IMR-90 (cell line): ENCODE data around the gene DSC3. TPM values are rescaled to one million over a fixed set of nuclear protein-coding genes. Genes with fewer than 3 reads are reported as not detected.

Experiments
- ATAC-seq: fragments of 200-7000 bp; cut with Tn5 transposase; 2 replicates; pipeline ENCODE4 v1.9.1; 2020; ENCODE audit warnings: low read depth, mild to moderate bottlenecking, moderate library complexity
- BruUV-seq: library from RNA; stranded (reverse); fragments of 400-500 nt; replicated peaks from 2 replicates; lab custom pipeline; 2021; lab: Mats Ljungman, UMichigan
- CTCF ChIA-PET: fragments of 300-600 bp; formaldehyde crosslinking; extraction: SDS; loops from one replicate; lab custom pipeline; 2021; ENCODE audit warnings: antibody characterized with exemption; lab: Yijun Ruan, JAX
- POLR2A ChIA-PET: fragments of 300-600 bp; sonication (Branson Sonifier 250); formaldehyde crosslinking; loops from one replicate; lab custom pipeline; 2022; ENCODE audit warnings: antibody characterized with exemption; ENCODE audit not compliant: unreplicated experiment; lab: Charles Lee
- DNase-seq: peaks from one replicate; pipeline ENCODE4 v3.0.0; 2013
- H2AFZ ChIP-seq: replicated peaks from 2 replicates; pipeline ENCODE3; 2013; ENCODE audit warnings: low read length, mild to moderate bottlenecking; ENCODE audit not compliant: poor library complexity
- H2AK5ac ChIP-seq: 2 replicates; pipeline ENCODE4 v1.6.1; 2013; ENCODE audit warnings: low read depth, low read length, inconsistent platforms
- H2AK9ac ChIP-seq: replicated peaks from 2 replicates; pipeline ENCODE3; 2013; ENCODE audit warnings: mild to moderate bottlenecking, low read depth, low read length, moderate library complexity; ENCODE audit not compliant: poor library complexity
- H2BK120ac ChIP-seq: 2 replicates; pipeline ENCODE4 v1.6.1; 2013; ENCODE audit warnings: low read depth, low read length, inconsistent platforms
- H2BK15ac ChIP-seq: 3 replicates; pipeline ENCODE4 v1.6.1; 2013; ENCODE audit warnings: low read depth, low read length, inconsistent platforms
- H2BK20ac ChIP-seq: 2 replicates; pipeline ENCODE4 v1.6.1; 2013; ENCODE audit warnings: low read depth, mild to moderate bottlenecking, inconsistent platforms, low read length, moderate library complexity
- H2BK5ac ChIP-seq: 2 replicates; pipeline ENCODE4 v1.6.1; 2013; ENCODE audit warnings: mild to moderate bottlenecking, low read depth, low read length, inconsistent platforms; ENCODE audit not compliant: poor library complexity, severe bottlenecking
- H3K14ac ChIP-seq: replicated peaks from 2 replicates; pipeline ENCODE4 v1.6.1; 2013; ENCODE audit warnings: low read depth, low read length, inconsistent platforms
- H3K18ac ChIP-seq: 2 replicates; pipeline ENCODE4 v1.6.1; 2013; ENCODE audit warnings: low read depth, low read length, control low read depth
- H3K23ac ChIP-seq: 2 replicates; pipeline ENCODE4 v1.6.1; 2013; ENCODE audit warnings: low read depth, low read length, inconsistent platforms
- H3K27ac ChIP-seq: 2 replicates; pipeline ENCODE4 v1.5.1; 2013; ENCODE audit warnings: mild to moderate bottlenecking, control low read depth, low read length; ENCODE audit not compliant: insufficient read depth
- H3K27me3 ChIP-seq: 2 replicates; pipeline ENCODE4 v1.6.1; 2013; ENCODE audit warnings: low read length; ENCODE audit not compliant: control insufficient read depth, insufficient read depth
- H3K36me3 ChIP-seq: 2 replicates; pipeline ENCODE4 v1.6.1; 2013; ENCODE audit warnings: low read length, mixed read lengths; ENCODE audit not compliant: control insufficient read depth, insufficient read depth
- H3K4ac ChIP-seq: 2 replicates; pipeline ENCODE4 v1.6.1; 2013; ENCODE audit warnings: low read depth, low read length, inconsistent platforms
- H3K4me1 ChIP-seq: 2 replicates; pipeline ENCODE4 v1.6.1; 2013; ENCODE audit warnings: low read length, mixed read lengths; ENCODE audit not compliant: control insufficient read depth, insufficient read depth
- H3K4me2 ChIP-seq: 2 replicates; pipeline ENCODE4 v1.6.1; 2013; ENCODE audit warnings: low read depth, mild to moderate bottlenecking, control low read depth, low read length, moderate library complexity
- H3K4me3 ChIP-seq: 2 replicates; pipeline ENCODE4 v1.5.1; 2013; ENCODE audit warnings: low read depth, mild to moderate bottlenecking, control low read depth, low read length, moderate library complexity; ENCODE audit not compliant: insufficient read depth
- H3K56ac ChIP-seq: 2 replicates; pipeline ENCODE4 v1.6.1; 2013; ENCODE audit warnings: low read length, inconsistent platforms; ENCODE audit not compliant: insufficient read depth; ENCODE audit errors: extremely low read depth
- H3K79me1 ChIP-seq, 2 experiments: 2 replicates each; pipeline ENCODE4 v1.6.1; 2013; ENCODE audit warnings: low read length in 2 of 2, inconsistent platforms in 1 of 2, low read depth in 1 of 2
- H3K9ac ChIP-seq: 2 replicates; pipeline ENCODE4 v1.6.1; 2013; ENCODE audit warnings: low read depth, low read length, control low read depth
- H3K9me1 ChIP-seq: 2 replicates; pipeline ENCODE4 v1.6.1; 2013; ENCODE audit warnings: low read length, inconsistent platforms; ENCODE audit not compliant: insufficient read depth
- H3K9me3 ChIP-seq: 2 replicates; pipeline ENCODE4 v1.6.1; 2013; ENCODE audit warnings: low read length; ENCODE audit not compliant: control insufficient read depth, insufficient read depth
- H4K20me1 ChIP-seq: 2 replicates; pipeline ENCODE4 v1.6.1; 2013; ENCODE audit warnings: low read length, inconsistent platforms; ENCODE audit not compliant: insufficient read depth
- H4K5ac ChIP-seq: 2 replicates; pipeline ENCODE4 v1.6.1; 2013; ENCODE audit warnings: mild to moderate bottlenecking, low read depth, low read length, control low read depth
- H4K8ac ChIP-seq, 2 experiments: 2 replicates each; pipeline ENCODE4 v1.6.1; 2013; ENCODE audit warnings: low read depth in 2 of 2, low read length in 2 of 2, control low read depth in 1 of 2, inconsistent platforms in 1 of 2
- H4K91ac ChIP-seq: 2 replicates; pipeline ENCODE4 v1.6.1; 2013; ENCODE audit warnings: low read depth, low read length, inconsistent platforms; ENCODE audit not compliant: insufficient read depth
- BHLHE40 ChIP-seq: fragments of 150-350 bp; IDR thresholded peaks from 2 replicates; pipeline ENCODE4 v1.6.1; 2016; ENCODE audit warnings: mild to moderate bottlenecking, low read depth, low read length
- CEBPB ChIP-seq: IDR thresholded peaks from 2 replicates; pipeline ENCODE4 v1.6.1; 2012; ENCODE audit warnings: low read depth, low read length, improper control_type of control experiment
- CHD1 ChIP-seq: IDR thresholded peaks from 2 replicates; pipeline ENCODE4 v1.6.1; 2012; ENCODE audit warnings: low read depth, low read length, improper control_type of control experiment
- CTCF ChIP-seq: conservative IDR thresholded peaks from 2 replicates; pipeline ENCODE4 v1.5.1; 2012; ENCODE audit warnings: mild to moderate bottlenecking, low read depth, low read length, improper control_type of control experiment
- ELK1 ChIP-seq: fragments of 150-350 bp; IDR thresholded peaks from 2 replicates; pipeline ENCODE4 v1.6.1; 2016; ENCODE audit warnings: low read depth, mild to moderate bottlenecking, low read length, moderate library complexity, borderline replicate concordance
- FOS ChIP-seq: fragments of 150-350 bp; IDR thresholded peaks from 2 replicates; pipeline ENCODE4 v1.6.1; 2016; ENCODE audit warnings: low read depth, low read length
- MAFK ChIP-seq: IDR thresholded peaks from 2 replicates; pipeline ENCODE4 v1.6.1; 2012; ENCODE audit warnings: low read depth, low read length, improper control_type of control experiment
- MAZ ChIP-seq: IDR thresholded peaks from 2 replicates; pipeline ENCODE4 v1.6.1; 2012; ENCODE audit warnings: low read depth, mild to moderate bottlenecking, low read length, improper control_type of control experiment, moderate library complexity, borderline replicate concordance
- MXI1 ChIP-seq: IDR thresholded peaks from 2 replicates; pipeline ENCODE4 v1.6.1; 2012; ENCODE audit warnings: low read depth, mild to moderate bottlenecking, low read length, moderate library complexity, borderline replicate concordance
- NFE2L2 ChIP-seq: fragments of 150-350 bp; IDR thresholded peaks from 2 replicates; pipeline ENCODE4 v1.6.1; 2016; ENCODE audit warnings: low read depth, mild to moderate bottlenecking, low read length
- POLR2A ChIP-seq: IDR thresholded peaks from 2 replicates; pipeline ENCODE4 v1.6.1; 2012; ENCODE audit warnings: mild to moderate bottlenecking, low read depth, low read length
- RAD21 ChIP-seq: IDR thresholded peaks from 2 replicates; pipeline ENCODE4 v1.6.1; 2012; ENCODE audit warnings: low read length, improper control_type of control experiment
- RCOR1 ChIP-seq: IDR thresholded peaks from 2 replicates; pipeline ENCODE4 v1.6.1; 2012; ENCODE audit warnings: mild to moderate bottlenecking, low read length, improper control_type of control experiment; ENCODE audit not compliant: insufficient replicate concordance
- RFX5 ChIP-seq: IDR thresholded peaks from 2 replicates; pipeline ENCODE4 v1.8.0; 2012; ENCODE audit warnings: low read depth, mild to moderate bottlenecking, low read length, moderate library complexity
- SMC3 ChIP-seq: fragments of 150-350 bp; IDR thresholded peaks from 2 replicates; pipeline ENCODE4 v1.6.1; 2016; ENCODE audit warnings: low read depth, mild to moderate bottlenecking, antibody characterized with exemption, low read length, moderate library complexity
- USF2 ChIP-seq: fragments of 150-350 bp; IDR thresholded peaks from 2 replicates; pipeline ENCODE4 v1.6.1; 2017; ENCODE audit warnings: mild to moderate bottlenecking, antibody characterized with exemption, low read length, low read depth
- WGBS, 2 experiments: methylation state at CpG; one replicate each; pipeline versions ENCODE4 v1.1.5 to v1.1.7; 2013; ENCODE audit warnings: missing lambda C conversion rate in 2 of 2; ENCODE audit not compliant: insufficient read length in 1 of 2; ENCODE audit errors: extremely low coverage in 2 of 2; 5-methylcytosine and 5-hydroxymethylcytosine counted together
- dilution Hi-C: fragments of 300-500 bp; cut with HindIII; formaldehyde crosslinking; loops from one replicate; pipeline ENCODE4 v1.14.3; 2018; ENCODE audit warnings: low sequenced_read_pairs; ENCODE audit not compliant: unreplicated experiment
- in situ Hi-C: fragments of 300-500 bp; cut with MboI; formaldehyde crosslinking; loops from 3 replicates; pipeline ENCODE4 v1.14.3; 2019; ENCODE audit warnings: low sequenced_read_pairs, inconsistent platforms, mixed read lengths
- intact Hi-C: fragments of 100-400 bp; cut with micrococcal nuclease; formaldehyde crosslinking; loops from 2 replicates; pipeline ENCODE4 v1.10.0; 2022
- polyA plus RNA-seq, 3 experiments: library from polyadenylated mRNA; depleted of rRNA; stranded (reverse); fragments of >200 nt; gene quantifications; 2 replicates each; pipeline ENCODE4 v1.2.3, GENCODE V29; 2012; ENCODE audit warnings: low replicate concordance in 1 of 3
- total RNA-seq: library from RNA; depleted of rRNA; stranded (reverse); fragments of >200 nt; gene quantifications from 2 replicates; pipeline ENCODE4 v1.2.3, GENCODE V29; 2012

The DSC3 gene
- total and polyA plus RNA-seq, 2 of the 4 experiments (the other 2 are of a cell fraction) = under 0.01 to 0.09 TPM

GRCh38 chr18:30967701-30968100 lies 74.8 kb downstream of the DSC3 start:
- Histone ChIP-seq H2BK120ac (no peak overlapping the region), H4K5ac (no peak overlapping the region), H4K91ac (no peak overlapping the region), H3K36me3 (no peaks in the 10 kb centered on the region), H4K20me1 (no peaks in the 10 kb centered on the region), H2BK20ac (no peak overlapping the region), H3K56ac (no peak overlapping the region), H2BK5ac (no peak overlapping the region), H3K4ac (no peak overlapping the region), H3K23ac (no peak overlapping the region), H2AK5ac (no peak overlapping the region), H3K14ac (no peak overlapping the region), H3K4me1 (no peaks in the 10 kb centered on the region), H3K9me3 (no peaks in the 10 kb centered on the region), H3K4me3 (no peak overlapping the region), H3K9me1 (no peaks in the 10 kb centered on the region), H3K4me2 (no peak overlapping the region), H3K27me3 (no peaks in the 10 kb centered on the region), H3K9ac (no peak overlapping the region), H2BK15ac (no peak overlapping the region), H2AFZ (no peak overlapping the region), H3K79me1 (no peaks in the 10 kb centered on the region), H4K8ac (no peak overlapping the region), H3K18ac (no peak overlapping the region), H3K27ac (no peak overlapping the region), H2AK9ac (no peak overlapping the region)
- dilution Hi-C loops = no loop called here
- no TSS peak for BruUV-seq
- CTCF ChIA-PET = interaction anchor here (0.6 kb wide), 1 partner anchor 10 kb away, joined by 5 read pairs; no protein-coding TSS in a partner anchor
- no peak for DNase-seq
- POLR2A ChIA-PET = no interaction called here
- no peak for TF ChIP-seq USF2
- TF ChIP-seq FOS = no peak
- TF ChIP-seq BHLHE40 = no peak
- TF ChIP-seq POLR2A = no peak
- TF ChIP-seq SMC3 = no peak
- no peak for TF ChIP-seq RAD21
- TF ChIP-seq MAZ = no peak
- TF ChIP-seq MXI1 = no peak
- TF ChIP-seq CHD1 = no peak
- no peak for TF ChIP-seq RCOR1
- TF ChIP-seq RFX5 = no peak
- TF ChIP-seq CEBPB = no peak
- no peak for TF ChIP-seq MAFK
- no peak for TF ChIP-seq NFE2L2
- TF ChIP-seq CTCF = no peak
- TF ChIP-seq ELK1 = no peak
- in situ Hi-C loops = no loop called here
- ATAC-seq = no peak
- intact Hi-C loops = no loop called here
- WGBS, 2 experiments = no CpG with 5 or more reads among the region's 4 CpGs
